HL-60/S4 (cell line): Measurements from ENCODE around the gene CHST8.
"Not testable (repeated sequence)": the region's sequence is repeated elsewhere in the genome, so short reads cannot be mapped to it uniquely, and the experiment has no call there.

Experiments used
- in situ Hi-C: fragments of 300-500 bp; cut with MboI; formaldehyde crosslinking; loops from 2 replicates; pipeline ENCODE4 v1.14.3; 2022; ENCODE audit warnings: low sequenced_read_pairs

Gene CHST8

GRCh38 chr19:33688171-33688992, 66.6 kb downstream of the CHST8 start:
- in situ Hi-C loops: no loop called here

DNA sequence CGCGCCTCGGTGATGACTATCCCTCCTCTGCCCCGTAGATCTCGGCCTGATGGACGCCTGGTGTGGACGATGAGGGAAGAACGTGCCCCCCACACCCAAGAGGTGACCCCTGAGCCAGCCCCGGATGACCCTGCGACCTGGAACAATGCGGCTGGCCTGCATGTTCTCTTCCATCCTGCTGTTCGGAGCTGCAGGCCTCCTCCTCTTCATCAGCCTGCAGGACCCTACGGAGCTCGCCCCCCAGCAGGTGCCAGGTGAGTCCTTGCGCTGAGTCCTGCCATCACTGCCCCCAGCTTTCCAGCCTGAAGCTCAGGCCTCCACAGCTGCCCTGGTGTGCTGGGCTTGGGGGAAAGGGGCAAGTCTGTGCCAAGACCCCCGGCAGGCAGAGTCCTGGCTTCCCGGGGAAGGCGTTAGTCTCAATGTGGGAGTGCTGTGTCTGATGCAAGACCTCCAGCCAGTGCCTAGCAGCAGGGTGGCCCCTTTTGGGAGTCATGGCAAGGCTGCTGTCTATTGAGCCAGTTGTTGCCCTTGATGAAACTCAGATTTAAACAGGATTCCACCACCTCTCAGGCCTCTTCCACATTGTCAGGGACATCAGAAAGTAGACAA, 67.5 kb downstream of the CHST8 start:
- in situ Hi-C loops: no loop called here

DNA sequence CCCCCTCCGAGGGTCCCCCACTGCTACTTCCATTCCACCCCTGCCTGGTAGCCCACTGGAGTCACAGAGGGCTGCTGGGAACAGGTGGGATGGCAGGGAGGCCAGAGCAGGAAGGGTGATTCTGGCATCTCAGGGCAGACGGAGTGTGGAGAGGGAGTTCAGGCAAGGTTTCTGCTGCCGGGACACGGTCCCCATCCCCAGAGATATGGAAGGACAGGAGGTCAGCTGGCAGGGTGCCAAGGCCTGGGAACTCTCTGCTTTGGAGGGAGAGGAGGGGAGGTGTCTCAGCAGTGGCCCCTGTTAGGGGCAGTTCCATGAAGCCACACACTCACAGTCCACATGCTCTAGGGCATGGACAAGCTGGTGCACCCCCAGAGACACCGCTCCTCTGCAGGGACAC, 68.1 kb downstream of the CHST8 start:
- in situ Hi-C loops: no loop called here

- in situ Hi-C loops: no loop called here
Observed at GRCh38 chr19:33690378-33691029, 68.8 kb downstream of the CHST8 start.

DNA sequence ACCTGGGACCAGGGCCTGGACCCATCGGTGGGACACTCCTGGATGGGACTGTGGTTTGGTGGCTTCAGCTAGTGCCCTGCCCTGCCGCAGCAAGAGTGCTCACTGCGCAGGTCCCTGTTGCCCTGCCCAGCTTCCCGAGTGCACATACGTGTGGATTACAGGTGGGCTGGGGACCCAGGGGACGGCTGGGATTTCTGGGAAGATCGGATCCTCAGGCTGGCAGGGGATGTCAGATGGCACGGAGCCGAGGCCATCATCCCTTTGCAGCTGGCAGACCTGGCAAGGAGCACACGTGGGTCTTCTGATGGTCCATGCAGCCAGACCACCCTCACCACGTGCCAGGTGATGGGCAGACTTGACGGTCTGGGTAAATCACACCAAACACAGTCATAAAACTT, 69.3 kb downstream of the CHST8 start:
- in situ Hi-C loops: no loop called here

GRCh38 chr19:33691736-33692135, 70.0 kb downstream of the CHST8 start:
- in situ Hi-C loops: no loop called here

DNA sequence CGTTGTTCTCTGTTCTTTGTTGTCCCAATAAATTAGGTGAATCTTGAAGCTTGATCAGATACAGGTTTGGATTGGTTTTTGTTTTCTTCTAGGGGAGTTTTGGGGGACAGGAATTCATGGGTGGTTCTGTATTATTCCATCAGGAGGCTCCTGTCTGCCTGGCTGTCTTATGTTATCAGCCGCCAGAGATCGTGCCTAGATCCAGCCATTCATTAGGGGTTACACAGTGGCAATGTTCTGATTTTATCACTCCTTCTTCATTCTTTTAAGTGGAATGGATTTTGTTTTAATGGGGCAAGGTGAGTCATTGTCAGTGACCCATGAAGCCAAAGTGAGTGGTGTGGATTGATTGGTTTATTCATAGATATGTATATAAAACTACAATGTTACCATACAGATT, 71.9 kb downstream of the CHST8 start:
- in situ Hi-C loops: no loop called here

- in situ Hi-C loops: not testable (repeated sequence)
Observed at GRCh38 chr19:33695547-33695946, 73.8 kb downstream of the CHST8 start.

- in situ Hi-C loops: no loop called here
Observed at GRCh38 chr19:33697766-33698165, 76.0 kb downstream of the CHST8 start.

DNA sequence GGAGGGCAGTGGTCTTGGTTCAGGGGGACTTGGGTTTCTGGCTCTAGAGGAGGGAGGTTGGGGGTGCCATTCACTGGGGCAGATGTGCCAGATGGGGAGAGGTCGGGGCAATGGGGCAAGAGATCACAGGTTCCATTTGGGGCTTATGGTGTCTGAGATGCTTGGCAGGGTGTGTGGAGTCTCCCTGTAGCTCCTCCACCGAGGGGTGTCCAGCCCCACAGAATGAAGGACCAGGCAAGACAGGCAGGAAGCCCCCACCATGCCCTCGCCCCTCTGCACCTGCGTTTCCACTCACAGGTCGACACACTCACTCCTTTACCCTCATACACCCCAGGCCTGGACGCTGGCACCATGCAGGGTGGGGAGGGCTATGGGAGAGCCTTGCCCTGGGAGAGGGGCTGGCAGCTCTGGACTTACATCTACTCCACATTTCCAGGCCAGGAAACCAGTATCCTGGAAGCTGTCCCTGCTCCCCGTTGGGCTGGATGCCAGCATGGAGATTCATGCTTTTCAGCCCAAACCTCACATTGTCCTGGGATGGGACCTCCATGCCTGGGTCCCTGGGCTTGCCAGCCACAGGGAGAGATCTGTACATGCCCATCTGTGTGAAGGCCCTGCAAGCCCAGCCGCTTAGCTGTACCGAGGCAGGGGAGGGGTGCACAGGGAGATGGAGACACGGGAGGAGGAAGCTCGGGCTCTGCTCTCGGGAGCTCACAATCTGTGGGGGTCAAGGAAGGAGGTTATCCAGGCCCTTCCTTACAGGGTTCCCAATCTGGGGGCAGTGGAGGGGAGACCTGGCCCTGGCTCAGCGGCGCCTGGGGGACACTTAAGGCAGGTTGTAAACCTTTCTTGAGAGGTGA, 77.1 kb downstream of the CHST8 start:
- in situ Hi-C loops: no loop called here

DNA sequence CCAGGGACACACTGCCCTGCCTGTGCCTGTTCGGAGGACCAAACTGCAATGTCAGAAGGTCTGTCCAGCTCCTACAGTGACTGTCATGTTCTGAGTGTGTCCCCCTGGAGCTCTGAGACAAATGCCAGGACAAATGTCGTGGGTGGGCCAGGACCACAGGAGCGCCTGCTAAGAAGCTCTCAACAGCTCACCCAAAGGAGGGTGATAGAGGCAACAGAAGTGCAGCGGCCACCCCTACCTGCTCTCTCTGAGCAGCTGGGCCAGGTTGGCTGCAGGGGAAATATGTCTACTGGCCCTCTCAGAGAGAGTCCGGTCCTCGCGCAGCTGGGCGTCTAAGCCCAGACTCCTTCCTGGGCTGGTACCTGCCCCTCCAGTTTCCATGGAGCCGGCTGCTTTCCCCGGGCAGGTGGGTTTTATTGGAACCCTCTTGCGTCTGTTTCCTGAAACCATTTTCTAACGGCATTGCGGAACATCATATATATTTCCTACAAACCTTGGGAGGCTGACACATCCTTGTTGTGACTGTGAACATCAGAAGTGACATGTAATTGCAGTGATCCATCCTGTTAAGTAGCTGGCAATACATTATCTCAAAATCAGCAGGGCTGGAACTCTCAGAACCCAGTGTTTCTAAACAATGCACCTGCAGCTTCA, 78.1 kb downstream of the CHST8 start:
- in situ Hi-C loops: no loop called here

DNA sequence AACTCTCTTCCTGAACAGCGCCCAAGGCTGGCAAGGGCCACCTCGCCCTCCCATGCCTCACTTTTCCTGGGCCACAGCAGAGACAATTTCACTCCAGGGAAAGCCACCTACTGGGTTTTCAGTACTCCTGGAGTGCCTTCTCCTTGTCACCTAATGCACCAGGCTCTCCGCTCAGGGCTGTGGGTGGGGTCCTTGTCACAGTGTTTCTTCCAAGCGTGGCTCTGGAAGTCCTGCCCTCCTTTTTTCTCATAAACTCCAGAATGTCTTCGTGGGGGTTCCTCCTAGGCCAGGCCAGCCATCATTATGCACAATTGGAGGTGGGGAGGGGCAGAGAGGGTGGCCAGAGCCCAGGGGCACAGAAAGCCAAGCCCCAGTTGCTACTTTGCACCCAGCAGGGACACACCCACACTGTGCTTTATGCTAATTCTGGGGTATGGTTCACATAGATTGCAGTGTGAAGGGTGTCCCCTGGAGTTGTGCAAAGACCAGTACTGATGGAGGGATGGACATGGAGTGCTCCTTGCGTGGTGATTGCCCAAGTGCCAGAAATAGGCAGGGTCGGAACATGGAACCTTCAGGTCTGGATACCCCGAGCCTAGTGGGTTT, 78.8 kb downstream of the CHST8 start:
- in situ Hi-C loops: no loop called here

DNA sequence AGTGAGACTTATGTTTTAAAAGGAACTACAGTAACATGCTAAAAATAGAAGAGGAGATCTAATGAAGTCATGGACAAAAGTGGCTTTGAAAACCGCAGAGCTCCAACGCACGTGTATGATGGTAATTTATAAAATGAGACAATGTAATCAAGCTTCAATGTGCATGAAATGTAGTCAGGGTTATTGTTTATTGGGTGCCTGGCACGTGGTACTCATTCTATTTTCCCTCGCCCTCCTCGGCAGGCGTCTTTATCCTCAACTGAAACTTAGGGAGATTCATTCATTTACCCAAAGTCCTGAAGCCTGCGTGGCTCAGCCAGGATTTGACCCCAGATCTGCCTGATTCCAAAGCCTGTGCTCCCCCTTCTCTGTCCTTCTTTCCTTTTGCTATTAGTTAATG, 79.8 kb downstream of the CHST8 start:
- in situ Hi-C loops: no loop called here

DNA sequence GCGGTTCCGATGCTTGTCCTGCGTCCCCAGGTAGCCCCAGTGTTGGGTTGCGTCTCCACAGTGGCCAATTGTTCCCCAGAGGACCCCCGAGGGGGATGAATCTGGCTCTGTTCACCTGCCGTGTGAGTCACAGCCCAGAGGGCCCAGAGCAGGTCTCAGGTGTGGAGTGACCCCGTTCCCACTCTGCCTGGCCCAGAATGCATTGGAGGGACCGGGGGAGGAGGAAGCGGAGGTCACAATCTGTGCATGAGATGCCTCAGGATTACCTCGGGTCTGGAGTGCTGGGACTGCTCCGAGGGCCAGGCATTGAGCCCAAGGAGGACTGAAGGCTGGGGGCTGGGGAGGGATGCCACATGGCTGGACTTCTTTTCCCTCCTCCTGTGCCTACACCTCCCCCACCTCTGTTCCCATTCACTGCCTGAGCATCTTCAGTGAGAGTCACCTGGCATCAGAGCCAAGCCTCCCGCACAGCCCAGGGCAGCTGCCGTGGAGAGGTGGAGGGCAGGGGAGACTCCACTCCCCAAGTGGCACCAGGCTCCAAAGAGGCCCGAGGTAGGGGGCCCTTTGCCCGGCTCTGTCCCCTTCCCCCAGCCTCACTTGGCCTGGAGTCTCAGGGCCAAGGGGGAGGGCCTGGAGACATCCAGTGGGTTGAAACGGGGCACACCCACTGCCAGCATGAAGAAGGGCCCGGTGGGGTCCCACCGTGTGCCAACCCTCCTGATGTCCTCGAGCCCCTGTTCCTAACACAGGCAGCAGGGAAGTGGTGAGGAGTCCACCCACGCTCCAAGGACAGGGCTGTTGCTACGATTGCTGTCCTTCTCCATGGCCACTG, 81.1 kb downstream of the CHST8 start:
- in situ Hi-C loops: no loop called here

- in situ Hi-C loops: no loop called here
Observed at GRCh38 chr19:33703438-33703750, 81.6 kb downstream of the CHST8 start.

DNA sequence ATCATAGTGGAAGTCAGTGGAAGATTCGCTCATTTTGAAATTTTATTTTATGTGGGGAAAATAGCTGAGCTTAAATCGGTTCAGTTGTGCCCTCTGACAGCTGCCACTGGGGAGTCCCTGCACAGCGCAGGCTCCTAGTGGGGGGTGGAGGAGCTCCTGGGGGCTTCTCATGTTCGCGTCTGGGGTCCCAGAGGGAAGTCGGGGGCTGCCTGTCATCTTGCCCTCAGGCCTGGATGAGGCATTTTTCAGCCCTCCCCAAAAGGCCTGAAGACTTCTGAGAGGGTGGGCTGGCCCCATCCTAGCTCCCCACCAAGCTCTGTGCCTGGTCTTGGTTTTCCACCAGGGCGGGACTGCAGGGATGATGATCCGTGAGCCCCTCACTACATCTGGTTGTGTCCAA, 82.1 kb downstream of the CHST8 start:
- in situ Hi-C loops: no loop called here

GRCh38 chr19:33704271-33704670, 82.5 kb downstream of the CHST8 start:
- in situ Hi-C loops: no loop called here

DNA sequence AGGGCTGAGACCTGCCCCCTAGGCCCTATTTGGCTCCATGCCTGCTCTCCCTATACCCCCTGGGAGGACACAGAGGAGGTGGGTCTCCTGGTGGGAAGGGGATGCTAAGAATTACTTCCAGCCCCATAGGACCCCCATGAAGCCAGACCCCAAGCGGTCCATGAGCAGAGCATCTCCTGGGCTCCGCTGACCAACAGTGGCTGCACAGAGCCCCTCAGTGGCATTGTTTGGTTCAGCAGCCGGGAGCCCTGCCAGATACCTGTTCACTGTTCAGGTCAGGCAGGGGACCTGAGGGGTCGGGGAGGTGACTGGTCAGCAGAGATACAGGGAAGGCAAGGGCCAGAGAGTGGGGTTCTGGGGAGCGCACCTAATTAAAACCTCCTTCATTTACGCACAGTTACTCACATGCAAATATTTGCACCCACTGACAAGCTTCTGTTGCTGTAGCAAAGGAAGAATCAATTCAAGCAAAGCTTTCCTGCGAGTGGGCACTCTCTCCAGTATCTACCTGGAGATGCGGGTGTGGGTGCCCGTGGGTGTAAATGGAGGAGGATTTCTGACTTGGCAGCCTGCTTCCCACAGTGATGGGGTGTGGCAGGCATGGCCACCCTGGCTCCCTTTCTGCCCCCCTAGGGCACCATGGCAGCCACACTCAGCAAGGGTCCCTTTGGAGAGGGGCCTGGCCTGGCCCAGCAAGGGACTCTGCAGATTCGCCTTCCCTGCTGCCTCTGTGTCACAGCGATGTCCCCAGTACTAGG, 83.5 kb downstream of the CHST8 start:
- in situ Hi-C loops: no loop called here

GRCh38 chr19:33705860-33706259, 84.1 kb downstream of the CHST8 start:
- in situ Hi-C loops: no loop called here
